HCT116 (cell line): ENCODE measurements around the gene LCLAT1. TPM values are rescaled to one million over a fixed set of nuclear protein-coding genes. Genes with fewer than 3 reads are reported as not detected.

Experiments
- ATAC-seq: fragments of 200-7000 bp; cut with Tn5 transposase; 2 replicates; pipeline ENCODE4 v1.9.1; 2020; ENCODE audit warnings: mild to moderate bottlenecking, moderate library complexity
- BruUV-seq: library from RNA; stranded (reverse); fragments of 400-500 nt; replicated peaks from 2 replicates; lab custom pipeline; 2021; lab: Mats Ljungman, UMichigan
- CTCF ChIA-PET: fragments of 300-600 bp; sonication (Branson Sonifier 250); formaldehyde crosslinking; loops from one replicate; lab custom pipeline; 2021; ENCODE audit warnings: antibody characterized with exemption; lab: Charles Lee
- POLR2A ChIA-PET: fragments of 300-600, 350-600 bp; sonication (Branson Sonifier 250); formaldehyde crosslinking; loops from one replicate; lab custom pipeline; 2021; ENCODE audit warnings: antibody characterized with exemption; lab: Charles Lee
- RAD21 ChIA-PET, 2 experiments: fragments of 300-600 bp; sonication (Branson Sonifier 250); formaldehyde crosslinking; loops; one replicate each; lab custom pipeline; 2023; ENCODE audit warnings: low total read pairs in 2 of 2; ENCODE audit not compliant: uncharacterized antibody in 2 of 2, unreplicated experiment in 2 of 2, low non-redundant PET in 1 of 2; lab: Charles Lee
- DNase-seq: peaks from one replicate; pipeline ENCODE4 v3.0.0-alpha.2; 2010; ENCODE audit warnings: low read depth, low spot score
- H2AFZ ChIP-seq: fragments of 200-600 bp; shearing (Covaris generic), sonication (generic); 2 replicates; pipeline ENCODE4 v1.6.1; 2017; ENCODE audit warnings: low read depth, mixed run types, mixed read lengths, antibody characterized with exemption, low read length; ENCODE audit not compliant: poor library complexity, severe bottlenecking
- H3K27ac ChIP-seq: 2 replicates; pipeline ENCODE4 v1.5.1; 2012; ENCODE audit warnings: low read depth, low read length
- H3K27me3 ChIP-seq: fragments of 200-600 bp; sonication (generic); 2 replicates; pipeline ENCODE4 v1.6.1; 2016; ENCODE audit warnings: mixed run types, low read length, mixed read lengths; ENCODE audit not compliant: insufficient read depth
- H3K36me3 ChIP-seq, 2 experiments: fragments of 200-500 bp in 1 of 2; fragments of 200-600 bp in 1 of 2; sonication (Bioruptor generic) in 1 of 2; sonication (generic) in 1 of 2; 2 replicates each; pipeline versions ENCODE4 v1.5.1 to v1.6.1; 2014 to 2016; ENCODE audit warnings: low read length in 2 of 2, inconsistent platforms in 1 of 2, mixed read lengths in 1 of 2, mixed run types in 1 of 2; ENCODE audit not compliant: insufficient read depth in 2 of 2, control insufficient read depth in 1 of 2
- H3K4me1 ChIP-seq, 2 experiments: fragments of 200-600 bp in 1 of 2; sonication (generic) in 1 of 2; 2 replicates each; pipeline versions ENCODE4 v1.5.1 to v1.6.1; 2012 to 2017; ENCODE audit warnings: low read length in 2 of 2, inconsistent platforms in 1 of 2, mild to moderate bottlenecking in 1 of 2, mixed read lengths in 1 of 2, mixed run types in 1 of 2, moderate library complexity in 1 of 2; ENCODE audit not compliant: insufficient read depth in 2 of 2, control insufficient read depth in 1 of 2
- H3K4me2 ChIP-seq: fragments of 200-600 bp; sonication (generic); 2 replicates; pipeline ENCODE4 v1.6.1; 2017; ENCODE audit warnings: mixed run types, low read length, mixed read lengths
- H3K4me3 ChIP-seq, 2 experiments: fragments of 200-600 bp in 1 of 2; sonication (generic) in 1 of 2; replicated peaks in 1 of 2; 2 replicates each; pipeline ENCODE4 v1.5.1; 2011 to 2016; ENCODE audit warnings: low read length in 2 of 2, control low read depth in 1 of 2, low read depth in 1 of 2, mild to moderate bottlenecking in 1 of 2, mixed read lengths in 1 of 2, mixed run types in 1 of 2
- H3K79me2 ChIP-seq: fragments of 200-600 bp; sonication (generic); 2 replicates; pipeline ENCODE4 v1.6.1; 2017; ENCODE audit warnings: mild to moderate bottlenecking, mixed run types, low read length, moderate library complexity, mixed read lengths; ENCODE audit not compliant: insufficient read depth
- H3K9ac ChIP-seq: fragments of 200-600 bp; sonication (generic); 2 replicates; pipeline ENCODE4 v1.6.1; 2016; ENCODE audit warnings: low read length, mixed read lengths
- H3K9me2 ChIP-seq: fragments of 200-600 bp; sonication (generic), shearing (Covaris generic); 2 replicates; pipeline ENCODE4 v1.6.1; 2017; ENCODE audit warnings: mixed run types, mild to moderate bottlenecking, moderate library complexity; ENCODE audit not compliant: insufficient read depth
- H3K9me3 ChIP-seq, 2 experiments: fragments of 200-500 bp in 1 of 2; fragments of 200-600 bp in 1 of 2; sonication (Bioruptor generic) in 1 of 2; sonication (generic) in 1 of 2; 2 replicates each; pipeline ENCODE4 v1.6.1; 2014 to 2017; ENCODE audit warnings: low read length in 2 of 2, mixed read lengths in 2 of 2, inconsistent platforms in 1 of 2, low read depth in 1 of 2, mild to moderate bottlenecking in 1 of 2, mixed run types in 1 of 2, moderate library complexity in 1 of 2; ENCODE audit not compliant: control insufficient read depth in 1 of 2, insufficient read depth in 1 of 2
- H4K20me1 ChIP-seq: fragments of 200-600 bp; sonication (generic), shearing (Covaris generic); 2 replicates; pipeline ENCODE4 v1.6.1; 2017; ENCODE audit warnings: mixed run types, mild to moderate bottlenecking, moderate library complexity; ENCODE audit not compliant: insufficient read depth
- CBX3 ChIP-seq: IDR thresholded peaks from 2 replicates; pipeline ENCODE4 v1.6.1; 2012; ENCODE audit warnings: low read depth
- EZH2 ChIP-seq: fragments of 200-600 bp; sonication (generic); IDR thresholded peaks from 2 replicates; pipeline ENCODE4 v1.6.1; 2017; ENCODE audit warnings: antibody characterized with exemption, mixed run types
- EZH2phosphoT487 ChIP-seq: fragments of 200-600 bp; IDR thresholded peaks from 2 replicates; pipeline ENCODE4 v1.6.1; 2018; ENCODE audit warnings: antibody characterized with exemption, borderline replicate concordance
- FOSL1 ChIP-seq: IDR thresholded peaks from 2 replicates; pipeline ENCODE4 v1.6.1; 2012; ENCODE audit warnings: low read depth
- RAD21 ChIP-seq: IDR thresholded peaks from 2 replicates; pipeline ENCODE4 v1.6.1; 2012; ENCODE audit warnings: low read depth, mild to moderate bottlenecking
- REST ChIP-seq: IDR thresholded peaks from 2 replicates; pipeline ENCODE4 v1.6.1; 2012; ENCODE audit warnings: low read depth
- SP1 ChIP-seq: IDR thresholded peaks from 2 replicates; pipeline ENCODE4 v1.6.1; 2012; ENCODE audit warnings: low read depth
- SRF ChIP-seq: IDR thresholded peaks from 2 replicates; pipeline ENCODE4 v1.6.1; 2012; ENCODE audit warnings: low read depth
- TCF7L2 ChIP-seq: IDR thresholded peaks from 2 replicates; pipeline ENCODE4 v1.7.0; 2011; ENCODE audit warnings: borderline replicate concordance, inconsistent platforms; ENCODE audit not compliant: insufficient read depth, insufficient read length; ENCODE audit errors: extremely low read depth
- ZFX ChIP-seq: fragments of 450-650 bp; IDR thresholded peaks from 2 replicates; pipeline ENCODE4 v1.6.1; 2017
- ZNF274 ChIP-seq: fragments of 200-500 bp; sonication (Bioruptor generic); IDR thresholded peaks from 2 replicates; pipeline ENCODE4 v1.6.1; 2014; ENCODE audit warnings: mild to moderate bottlenecking, low read depth, low read length, inconsistent platforms
- intact Hi-C: fragments of 100-400 bp; cut with micrococcal nuclease; formaldehyde crosslinking; loops from 2 replicates; pipeline ENCODE4 v1.10.0; 2022
- total RNA-seq: library from RNA; stranded (reverse); gene quantifications from one replicate; pipeline ENCODE4 v1.2.1, GENCODE V29; 2021; ENCODE audit not compliant: unreplicated experiment
- TF ChIP-seq, protein P1 (sequence below), 3 experiments: fragments of 200-600 bp in 1 of 3; sonication (generic) in 1 of 3; IDR thresholded peaks in 2 of 3; conservative IDR thresholded peaks in 1 of 3; 2 replicates each; pipeline ENCODE4 v1.5.1; 2012 to 2017; ENCODE audit warnings: low read depth in 2 of 3, low read length in 2 of 3, antibody characterized with exemption in 1 of 3, borderline replicate concordance in 1 of 3, control low read depth in 1 of 3, mild to moderate bottlenecking in 1 of 3, mixed read lengths in 1 of 3, mixed run types in 1 of 3, moderate library complexity in 1 of 3; ENCODE audit not compliant: insufficient read depth in 1 of 3

The LCLAT1 gene
- total RNA-seq, 1 experiment from 2014 or later, result 36.2 TPM

DNA sequence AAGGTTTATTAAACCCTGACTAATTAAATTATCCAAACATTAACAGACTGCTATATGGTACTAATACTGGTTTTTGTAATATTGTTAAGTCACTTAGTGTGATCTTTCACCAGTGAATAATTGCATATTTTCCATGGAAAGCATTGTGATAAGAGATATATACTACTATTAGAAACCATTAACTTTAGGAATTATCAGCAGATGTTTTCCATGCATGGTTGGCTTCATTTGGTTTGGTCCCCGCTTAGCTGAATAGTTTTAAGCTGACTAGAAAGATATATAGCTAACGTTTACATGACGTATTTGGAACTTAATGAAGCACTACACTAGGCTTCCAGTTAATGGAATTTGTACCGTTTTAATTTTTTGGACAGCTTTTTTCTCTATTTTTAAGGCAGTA lies 37.9 kb downstream of the LCLAT1 start:
- no peaks in the 10 kb centered on the region for H3K9me3 ChIP-seq
- H3K4me1 ChIP-seq, result no peaks in the 10 kb centered on the region
- H3K4me2 ChIP-seq, result no peak overlapping the region
- BruUV-seq, result no TSS peak
- TF ChIP-seq EZH2 (no peak), SRF (no peak), RAD21 (no peak), ZNF274 (no peak), ZFX (no peak), TCF7L2 (no peak), CBX3 (no peak), EZH2phosphoT487 (no peak), FOSL1 (no peak), SP1 (no peak), REST (no peak)
- TF ChIP-seq, protein P1, sequence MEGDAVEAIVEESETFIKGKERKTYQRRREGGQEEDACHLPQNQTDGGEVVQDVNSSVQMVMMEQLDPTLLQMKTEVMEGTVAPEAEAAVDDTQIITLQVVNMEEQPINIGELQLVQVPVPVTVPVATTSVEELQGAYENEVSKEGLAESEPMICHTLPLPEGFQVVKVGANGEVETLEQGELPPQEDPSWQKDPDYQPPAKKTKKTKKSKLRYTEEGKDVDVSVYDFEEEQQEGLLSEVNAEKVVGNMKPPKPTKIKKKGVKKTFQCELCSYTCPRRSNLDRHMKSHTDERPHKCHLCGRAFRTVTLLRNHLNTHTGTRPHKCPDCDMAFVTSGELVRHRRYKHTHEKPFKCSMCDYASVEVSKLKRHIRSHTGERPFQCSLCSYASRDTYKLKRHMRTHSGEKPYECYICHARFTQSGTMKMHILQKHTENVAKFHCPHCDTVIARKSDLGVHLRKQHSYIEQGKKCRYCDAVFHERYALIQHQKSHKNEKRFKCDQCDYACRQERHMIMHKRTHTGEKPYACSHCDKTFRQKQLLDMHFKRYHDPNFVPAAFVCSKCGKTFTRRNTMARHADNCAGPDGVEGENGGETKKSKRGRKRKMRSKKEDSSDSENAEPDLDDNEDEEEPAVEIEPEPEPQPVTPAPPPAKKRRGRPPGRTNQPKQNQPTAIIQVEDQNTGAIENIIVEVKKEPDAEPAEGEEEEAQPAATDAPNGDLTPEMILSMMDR (IDR thresholded peaks at IDR 0.05 in 2 of 3, conservative IDR thresholded peaks at IDR 0.05 in 1 of 3; ENCODE audit: borderline replicate concordance in 1 of 3, insufficient read depth in 1 of 3, low read depth in 2 of 3, low read length in 2 of 3), result no peak
- H3K27me3 ChIP-seq, result no peaks in the 10 kb centered on the region
- no peak overlapping the region for H3K9ac ChIP-seq
- RAD21 ChIA-PET, result no interaction called here
- intact Hi-C loops, result no loop called here
- no peak overlapping the region for H2AFZ ChIP-seq
- POLR2A ChIA-PET, result no interaction called here
- H4K20me1 ChIP-seq, result no peaks in the 10 kb centered on the region
- no peaks in the 10 kb centered on the region for H3K9me2 ChIP-seq
- H3K36me3 ChIP-seq, result no peaks in the 10 kb centered on the region
- no peak for DNase-seq
- H3K27ac ChIP-seq, result no peak overlapping the region
- H3K79me2 ChIP-seq, result peaks cover 74% of the 10 kb centered on the region
- CTCF ChIA-PET, result no interaction called here
- no peak for ATAC-seq
- no peak overlapping the region for H3K4me3 ChIP-seq
